Choroid plexus epithelial cell (primary cell): ENCODE data around the gene PILRB.

ENCODE experiments used
- DNase-seq: peaks from one replicate; pipeline ENCODE4 v3.0.0-alpha.2; 2010; ENCODE audit warnings: low read depth
- H3K4me3 ChIP-seq: 2 replicates; pipeline ENCODE4 v1.5.1; 2011; ENCODE audit warnings: low read depth, mild to moderate bottlenecking, control low read depth, low read length, moderate library complexity
- CTCF ChIP-seq: conservative IDR thresholded peaks from 2 replicates; pipeline ENCODE4 v1.5.1; 2011; ENCODE audit warnings: low read depth, mild to moderate bottlenecking, control low read depth, inconsistent platforms, low read length, moderate library complexity

Gene PILRB

GRCh38 chr7:100387695-100388094 lies 29.8 kb downstream of the PILRB start:
- no peak overlapping the region for H3K4me3 ChIP-seq
- no peak for DNase-seq
- TF ChIP-seq CTCF: no peak

GRCh38 chr7:100389437-100390088 lies 31.6 kb downstream of the PILRB start:
- H3K4me3 ChIP-seq: no peak overlapping the region
- no peak for DNase-seq
- TF ChIP-seq CTCF: no peak

GRCh38 chr7:100390286-100391009 lies 32.5 kb downstream of the PILRB start:
- no peak for DNase-seq
- no peak overlapping the region for H3K4me3 ChIP-seq
- TF ChIP-seq CTCF: no peak

- no peak for DNase-seq
Observed at GRCh38 chr7:100393233-100393905, 35.5 kb downstream of the PILRB start.

GRCh38 chr7:100394077-100394476 lies 36.2 kb downstream of the PILRB start:
- no peak overlapping the region for H3K4me3 ChIP-seq
- no peak for TF ChIP-seq CTCF
- DNase-seq: no peak

More at GRCh38 chr7:100393233-100393905, 35.5 kb downstream of the PILRB start:
- H3K4me3 ChIP-seq: no peak overlapping the region
- no peak for TF ChIP-seq CTCF

GRCh38 chr7:100396421-100396982 lies 38.6 kb downstream of the PILRB start:
- TF ChIP-seq CTCF: no peak
- DNase-seq: peak; percentile 8
- no peak overlapping the region for H3K4me3 ChIP-seq
